Mesenchymal stem cell (in vitro differentiated cells and primary cell): ENCODE data around the gene CLINT1.

ENCODE experiments used
- DNase-seq: peaks from one replicate; pipeline ENCODE4 v3.0.0-alpha.2; 2013
- H2AFZ ChIP-seq: one replicate; pipeline ENCODE4 v1.6.1; 2013; ENCODE audit warnings: low read depth, mild to moderate bottlenecking, control low read depth, inconsistent platforms, low read length, moderate library complexity
- H2AK5ac ChIP-seq: 2 replicates; pipeline ENCODE4 v1.6.1; 2013; ENCODE audit warnings: low read length, moderate library complexity, mild to moderate bottlenecking, inconsistent platforms; ENCODE audit not compliant: severe bottlenecking
- H2BK120ac ChIP-seq: one replicate; pipeline ENCODE4 v1.6.1; 2013; ENCODE audit warnings: low read depth, mild to moderate bottlenecking, inconsistent platforms, low read length, moderate library complexity
- H2BK12ac ChIP-seq, 2 experiments: one replicate each; pipeline ENCODE4 v1.6.1; 2013; ENCODE audit warnings: inconsistent platforms in 2 of 2, low read length in 2 of 2, mild to moderate bottlenecking in 2 of 2, moderate library complexity in 2 of 2, control low read depth in 1 of 2
- H2BK15ac ChIP-seq: one replicate; pipeline ENCODE4 v1.6.1; 2013; ENCODE audit warnings: mild to moderate bottlenecking, low read depth, inconsistent platforms; ENCODE audit not compliant: poor library complexity, severe bottlenecking
- H2BK5ac ChIP-seq: 2 replicates; pipeline ENCODE4 v1.6.1; 2013; ENCODE audit warnings: low read depth, mild to moderate bottlenecking, low read length, control low read depth, inconsistent platforms; ENCODE audit not compliant: poor library complexity, severe bottlenecking
- H3K14ac ChIP-seq, 2 experiments: one replicate each; pipeline ENCODE4 v1.6.1; 2013; ENCODE audit warnings: inconsistent platforms in 2 of 2, low read length in 2 of 2, control low read depth in 1 of 2, mild to moderate bottlenecking in 1 of 2, moderate library complexity in 1 of 2
- H3K18ac ChIP-seq, 2 experiments: one replicate each; pipeline ENCODE4 v1.6.1; 2013; ENCODE audit warnings: inconsistent platforms in 2 of 2, low read length in 2 of 2, control low read depth in 1 of 2, low read depth in 1 of 2, mild to moderate bottlenecking in 1 of 2
- H3K23ac ChIP-seq, 2 experiments: one replicate each; pipeline ENCODE4 v1.6.1; 2013; ENCODE audit warnings: inconsistent platforms in 2 of 2, low read length in 2 of 2, mild to moderate bottlenecking in 2 of 2, moderate library complexity in 2 of 2, control low read depth in 1 of 2
- H3K27ac ChIP-seq: 2 replicates; pipeline ENCODE4 v1.5.1; 2013; ENCODE audit warnings: mild to moderate bottlenecking, moderate library complexity, low read length, control low read depth, inconsistent platforms; ENCODE audit not compliant: poor library complexity, severe bottlenecking
- H3K27me3 ChIP-seq, 2 experiments: 2 replicates each; pipeline versions ENCODE4 v1.6.1 to v1.7.0; 2013; ENCODE audit warnings: low read length in 2 of 2, mild to moderate bottlenecking in 2 of 2, moderate library complexity in 2 of 2, control low read depth in 1 of 2, inconsistent platforms in 1 of 2; ENCODE audit not compliant: control insufficient read depth in 1 of 2, insufficient read depth in 1 of 2
- H3K36me3 ChIP-seq, 2 experiments: 2 replicates each; pipeline versions ENCODE4 v1.6.1 to v1.7.0; 2013; ENCODE audit warnings: low read length in 2 of 2, control low read depth in 1 of 2, inconsistent platforms in 1 of 2, low read depth in 1 of 2, mild to moderate bottlenecking in 1 of 2; ENCODE audit not compliant: insufficient read depth in 2 of 2, control insufficient read depth in 1 of 2
- H3K4ac ChIP-seq, 2 experiments: one replicate each; pipeline ENCODE4 v1.6.1; 2013; ENCODE audit warnings: inconsistent platforms in 2 of 2, low read length in 2 of 2, mild to moderate bottlenecking in 2 of 2, moderate library complexity in 2 of 2, control low read depth in 1 of 2, low read depth in 1 of 2
- H3K4me1 ChIP-seq: 2 replicates; pipeline ENCODE4 v1.6.1; 2013; ENCODE audit warnings: low read depth, low read length, control low read depth; ENCODE audit not compliant: control insufficient read depth, insufficient read depth
- H3K4me2 ChIP-seq: 2 replicates; pipeline ENCODE4 v1.6.1; 2013; ENCODE audit warnings: low read length, mild to moderate bottlenecking, inconsistent platforms; ENCODE audit not compliant: poor library complexity, severe bottlenecking
- H3K4me3 ChIP-seq, 2 experiments: 2 replicates each; pipeline versions ENCODE4 v1.5.1 to v1.7.0; 2013; ENCODE audit warnings: low read length in 2 of 2, mild to moderate bottlenecking in 2 of 2, control low read depth in 1 of 2, low read depth in 1 of 2; ENCODE audit not compliant: insufficient read depth in 1 of 2
- H3K79me1 ChIP-seq: replicated peaks from 2 replicates; pipeline ENCODE4 v1.6.1; 2013; ENCODE audit warnings: mild to moderate bottlenecking, control low read depth, low read length, inconsistent platforms; ENCODE audit not compliant: poor library complexity, severe bottlenecking
- H3K9ac ChIP-seq: 2 replicates; pipeline ENCODE4 v1.7.0; 2013; ENCODE audit warnings: mild to moderate bottlenecking, low read length, moderate library complexity
- H3K9me3 ChIP-seq: 2 replicates; pipeline ENCODE4 v1.7.0; 2013; ENCODE audit warnings: mild to moderate bottlenecking, low read length; ENCODE audit not compliant: control insufficient read depth
- H4K8ac ChIP-seq: one replicate; pipeline ENCODE4 v1.6.1; 2013; ENCODE audit warnings: inconsistent platforms, mild to moderate bottlenecking, low read length, moderate library complexity
- H4K91ac ChIP-seq: one replicate; pipeline ENCODE4 v1.6.1; 2013; ENCODE audit warnings: mild to moderate bottlenecking, low read length, inconsistent platforms
- WGBS: methylation state at CpG from one replicate; pipeline ENCODE4 v1.1.7; 2013; ENCODE audit warnings: mixed read lengths; 5-methylcytosine and 5-hydroxymethylcytosine counted together

Gene CLINT1

DNA sequence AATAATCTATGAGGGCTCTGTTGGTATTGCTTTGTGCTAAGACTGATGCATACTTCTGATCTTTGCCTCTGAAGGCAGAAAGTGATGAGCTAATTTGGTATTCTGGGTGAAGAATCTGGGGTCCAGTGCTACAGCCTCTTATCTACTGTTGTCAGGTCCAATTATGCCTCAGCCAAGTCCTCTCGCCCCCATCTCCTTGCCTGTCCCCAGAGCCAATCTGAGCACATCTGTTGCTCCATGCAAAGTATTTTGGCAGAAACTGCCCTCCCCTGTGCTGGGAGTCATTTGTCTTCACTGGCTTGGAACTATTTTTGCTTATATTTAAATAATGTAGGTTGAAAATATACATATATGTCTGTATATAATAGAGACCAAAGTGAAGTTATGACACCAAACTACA is 92.0 kb downstream of the CLINT1 start:
- H4K91ac ChIP-seq: no peak overlapping the region
- no peak overlapping the region for H3K27ac ChIP-seq
- WGBS: 88% methylated on average over 1 of the region's 1 CpG
- no peak for DNase-seq
- no peak overlapping the region for H2BK12ac ChIP-seq
- H2AK5ac ChIP-seq: no peak overlapping the region
- no peaks in the 10 kb centered on the region for H3K79me1 ChIP-seq
- no peak overlapping the region for H3K4ac ChIP-seq
- no peaks in the 10 kb centered on the region for H3K36me3 ChIP-seq
- no peak overlapping the region for H2BK5ac ChIP-seq
- no peaks in the 10 kb centered on the region for H3K27me3 ChIP-seq
- H3K9me3 ChIP-seq: no peaks in the 10 kb centered on the region
- no peak overlapping the region for H3K4me2 ChIP-seq
- peaks cover 6% of the 10 kb centered on the region for H3K4me1 ChIP-seq
- no peak overlapping the region for H3K18ac ChIP-seq
- no peak overlapping the region for H2BK120ac ChIP-seq
- no peak overlapping the region for H3K14ac ChIP-seq
- H2AFZ ChIP-seq: no peak overlapping the region
- no peak overlapping the region for H3K23ac ChIP-seq
- H3K4me3 ChIP-seq: no peak overlapping the region
- H2BK15ac ChIP-seq: no peak overlapping the region
- no peak overlapping the region for H4K8ac ChIP-seq
- no peak overlapping the region for H3K9ac ChIP-seq

DNA sequence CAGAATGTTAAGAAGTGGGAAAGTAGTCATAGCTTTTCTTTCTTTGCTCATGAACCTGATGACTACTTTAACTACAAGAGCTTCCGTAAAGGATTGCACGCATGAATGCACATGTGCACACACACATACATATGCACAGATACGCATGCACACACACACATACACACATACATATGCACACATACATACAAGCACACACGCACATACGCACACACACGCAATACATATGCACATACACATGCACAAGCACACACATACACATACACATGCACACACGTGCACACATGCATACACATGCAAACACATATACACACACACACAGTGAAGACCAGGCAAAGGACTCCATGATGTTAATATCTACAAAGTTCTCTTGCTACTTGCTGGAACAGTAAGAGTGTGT is 92.5 kb downstream of the CLINT1 start:
- Histone ChIP-seq H4K8ac (no peak overlapping the region), H3K79me1 (no peaks in the 10 kb centered on the region), H3K4ac (no peak overlapping the region), H3K36me3 (no peaks in the 10 kb centered on the region), H3K4me1 (peaks cover 6% of the 10 kb centered on the region), H4K91ac (no peak overlapping the region), H3K27ac (no peak overlapping the region), H2BK120ac (no peak overlapping the region), H3K14ac (no peak overlapping the region), H2BK15ac (no peak overlapping the region), H2AK5ac (no peak overlapping the region), H3K27me3 (no peaks in the 10 kb centered on the region), H3K9ac (no peak overlapping the region), H3K18ac (no peak overlapping the region), H2AFZ (no peak overlapping the region), H3K4me3 (no peak overlapping the region), H3K9me3 (no peaks in the 10 kb centered on the region), H2BK12ac (no peak overlapping the region), H3K23ac (no peak overlapping the region), H2BK5ac (no peak overlapping the region), H3K4me2 (no peak overlapping the region)
- 93% methylated on average over 7 of the region's 7 CpGs for WGBS
- no peak for DNase-seq

DNA sequence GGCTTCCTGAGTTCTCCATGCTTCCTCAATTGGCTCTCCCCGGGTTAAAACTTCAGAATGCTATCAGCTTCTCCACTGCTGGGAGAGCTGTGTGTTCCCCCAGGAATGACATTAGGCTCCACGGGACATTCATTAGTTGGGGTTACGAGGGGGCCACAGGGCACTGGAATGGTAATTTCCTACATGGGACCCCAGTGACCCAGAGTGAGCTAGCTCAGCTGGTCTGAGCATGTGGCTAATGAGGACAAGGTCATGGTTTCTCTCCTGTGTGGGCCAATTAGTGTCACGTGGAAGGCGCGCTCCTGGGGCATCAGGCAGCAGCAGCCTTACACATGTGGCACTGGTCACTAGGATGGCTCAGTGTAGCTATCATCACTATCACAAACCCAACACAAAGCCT is 94.4 kb downstream of the CLINT1 start:
- Histone ChIP-seq H3K36me3 (peaks cover 3 to 6% of the 10 kb centered on the region in 2 experiments), H2AFZ (no peak overlapping the region), H3K9me3 (no peaks in the 10 kb centered on the region), H3K4me1 (peaks cover 6% of the 10 kb centered on the region), H2BK5ac (no peak overlapping the region), H3K14ac (no peak overlapping the region), H3K4ac (no peak overlapping the region), H4K91ac (no peak overlapping the region), H4K8ac (no peak overlapping the region), H3K9ac (no peak overlapping the region), H3K27ac (no peak overlapping the region), H3K4me2 (no peak overlapping the region), H2BK12ac (no peak overlapping the region), H3K18ac (no peak overlapping the region), H2AK5ac (no peak overlapping the region), H3K27me3 (no peaks in the 10 kb centered on the region), H3K79me1 (no peaks in the 10 kb centered on the region), H2BK120ac (no peak overlapping the region), H2BK15ac (no peak overlapping the region), H3K4me3 (no peak overlapping the region), H3K23ac (no peak overlapping the region)
- DNase-seq: no peak
- 96% methylated on average over 6 of the region's 6 CpGs for WGBS

DNA sequence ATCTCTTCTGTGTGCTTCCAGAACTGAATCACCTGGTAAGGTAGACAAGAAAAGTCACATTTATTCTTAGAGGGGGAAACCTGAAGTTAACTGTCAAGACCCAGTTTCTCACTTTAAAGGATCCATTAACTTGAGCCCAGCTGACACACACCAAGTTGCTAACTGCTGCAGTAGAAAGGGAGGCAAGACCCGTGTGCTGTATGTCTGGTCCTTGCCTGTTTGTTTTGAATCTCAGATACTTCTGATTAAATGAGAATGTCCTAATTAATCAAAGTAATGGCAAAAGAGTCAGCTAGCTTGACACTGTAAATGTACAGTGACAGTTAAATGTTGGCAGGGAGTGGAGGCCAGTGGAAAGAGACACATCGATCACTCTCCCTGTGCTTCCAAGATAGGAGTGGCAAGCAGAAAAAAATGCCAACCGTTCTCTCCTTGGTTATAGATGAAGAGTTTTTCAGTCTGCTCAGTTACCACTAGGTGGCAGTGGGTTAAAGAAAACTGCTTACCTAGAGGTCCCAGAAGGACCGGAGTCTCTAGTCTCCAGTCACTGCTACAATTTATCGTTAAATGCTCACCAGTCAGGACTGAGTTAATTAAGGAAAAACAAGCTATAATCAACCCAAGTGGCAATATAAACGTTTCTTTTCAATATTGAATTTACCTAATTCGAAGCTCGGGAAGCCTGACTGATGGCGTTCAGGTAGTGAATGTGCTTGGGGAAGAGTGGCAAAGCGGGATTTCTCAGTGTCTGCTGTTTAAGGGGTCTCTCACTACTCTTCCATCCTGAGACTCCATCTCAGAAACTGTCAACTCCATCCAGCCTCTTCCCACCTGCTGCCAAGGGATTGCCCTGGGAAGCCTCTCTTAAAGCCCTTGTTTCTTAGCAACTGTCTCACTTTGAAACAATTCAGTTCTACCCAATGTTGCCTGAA is 97.0 kb downstream of the CLINT1 start:
- no peak overlapping the region for H3K4me3 ChIP-seq
- no peak overlapping the region for H3K23ac ChIP-seq
- H2AFZ ChIP-seq: no peak overlapping the region
- no peaks in the 10 kb centered on the region for H3K9me3 ChIP-seq
- H2BK12ac ChIP-seq: no peak overlapping the region
- H2BK5ac ChIP-seq: no peak overlapping the region
- no peak overlapping the region for H3K14ac ChIP-seq
- no peaks in the 10 kb centered on the region for H3K27me3 ChIP-seq
- no peak overlapping the region for H2BK120ac ChIP-seq
- WGBS: 70% methylated on average over 9 of the region's 10 CpGs
- peak overlapping the region; percentile 19 for H3K9ac ChIP-seq
- no peak overlapping the region for H3K4me2 ChIP-seq
- DNase-seq: peak; percentile 76
- H4K8ac ChIP-seq: no peak overlapping the region
- no peak overlapping the region for H3K4ac ChIP-seq
- no peak overlapping the region for H2BK15ac ChIP-seq
- peaks cover 3 to 14% of the 10 kb centered on the region in 2 experiments for H3K36me3 ChIP-seq
- no peak overlapping the region for H2AK5ac ChIP-seq
- no peak overlapping the region for H4K91ac ChIP-seq
- H3K79me1 ChIP-seq: no peaks in the 10 kb centered on the region
- H3K4me1 ChIP-seq: peaks cover 3% of the 10 kb centered on the region
- H3K27ac ChIP-seq: no peak overlapping the region
- H3K18ac ChIP-seq: no peak overlapping the region
